DMS79 (cell line): ENCODE measurements around the gene SPEM1.

Experiments used
- DNase-seq: peaks from one replicate; lab custom pipeline; 2025; lab: John Stamatoyannopoulos, UW

SPEM1 gene

DNA sequence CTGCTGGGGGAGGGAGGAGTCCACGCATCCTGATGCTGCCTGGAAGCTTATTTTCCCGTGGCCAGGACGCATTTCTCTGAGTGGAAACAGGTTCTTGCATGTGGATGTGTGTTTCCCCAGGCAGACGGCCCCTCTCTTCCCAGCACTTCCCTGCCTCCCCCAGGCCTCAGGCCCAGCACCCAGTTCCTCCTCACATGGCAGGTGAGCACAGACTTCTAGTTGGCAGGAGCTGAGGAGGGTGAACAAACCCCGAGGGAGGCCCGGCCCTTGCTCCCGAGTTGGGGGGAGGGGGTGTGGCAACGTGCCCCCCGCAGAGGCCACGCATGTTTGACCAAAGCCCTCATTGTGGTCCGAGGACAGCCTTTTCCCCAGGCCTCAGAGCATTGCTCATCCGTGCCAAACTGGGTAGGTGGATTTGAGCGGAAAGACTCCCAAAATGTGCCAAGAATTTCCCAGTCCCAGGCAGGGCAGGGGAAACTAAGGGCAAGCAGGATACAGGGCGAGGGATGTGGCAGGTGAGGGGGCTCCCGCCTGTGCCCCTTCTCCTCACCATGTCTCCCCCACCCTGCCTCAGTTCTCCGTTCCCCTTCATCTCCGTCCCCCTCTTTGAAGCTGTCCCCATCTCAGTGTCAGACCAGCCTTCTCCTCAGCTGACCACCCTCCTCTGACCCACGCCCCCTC is 1.5 kb upstream of the SPEM1 start:
- DNase-seq: no peak

DNA sequence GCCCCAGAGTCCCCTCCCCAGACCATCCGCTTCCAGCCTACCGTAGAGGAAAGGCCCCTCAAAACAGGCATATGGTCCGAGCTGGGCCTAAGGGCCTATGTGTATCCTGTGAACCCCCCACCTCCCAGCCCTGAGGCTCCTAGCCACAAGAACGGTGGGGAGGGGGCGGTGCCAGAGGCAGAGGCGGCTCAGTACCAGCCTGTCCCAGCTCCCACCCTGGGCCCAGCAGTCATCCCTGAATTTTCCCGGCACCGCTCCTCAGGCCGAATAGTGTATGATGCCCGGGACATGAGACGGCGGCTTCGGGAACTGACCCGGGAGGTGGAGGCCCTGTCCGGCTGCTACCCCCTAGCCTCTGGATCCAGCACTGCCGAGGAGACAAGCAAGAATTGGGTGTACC is 1.1 kb downstream of the SPEM1 start:
- no peak for DNase-seq

DNA sequence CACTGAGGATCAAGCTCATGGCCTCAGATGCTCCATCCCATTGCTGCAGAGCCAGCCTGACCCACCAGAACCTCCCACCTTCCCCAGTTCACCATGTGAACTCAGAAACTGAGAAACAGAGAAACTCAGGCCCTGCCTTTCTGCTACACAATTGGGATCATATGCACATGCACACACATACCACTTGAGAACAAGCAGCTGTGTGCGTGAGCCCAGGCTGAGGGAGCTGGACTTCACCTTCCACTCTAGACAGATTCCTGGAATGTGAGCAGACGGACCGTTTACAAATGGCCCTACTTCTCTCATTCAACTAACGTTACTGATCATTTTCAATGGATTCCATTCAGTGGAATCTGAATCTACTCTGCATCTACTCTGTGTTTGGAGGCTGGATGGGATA is 3.6 kb downstream of the SPEM1 start:
- DNase-seq: no peak

DNA sequence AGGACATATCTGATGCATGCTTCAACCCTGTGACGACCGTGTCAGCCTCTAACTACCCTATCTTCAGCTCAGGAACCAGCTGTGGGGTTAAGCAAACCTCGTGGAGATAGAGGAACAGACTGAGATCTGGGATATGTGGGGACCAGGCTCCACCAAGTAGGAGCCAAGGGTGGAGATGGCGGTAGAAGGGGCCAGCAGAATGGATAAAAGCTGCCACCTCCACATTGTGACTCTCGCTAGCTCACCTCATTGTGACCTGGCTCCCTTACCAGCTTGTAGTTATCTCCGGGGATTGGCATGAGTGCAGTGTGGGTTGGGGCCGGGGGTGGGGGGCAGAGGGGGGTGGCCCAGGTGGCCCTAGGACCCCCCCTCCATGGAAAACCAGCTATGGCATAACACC is 5.2 kb downstream of the SPEM1 start, which contains the start of gene SPEM2:
TSS of gene SPEM2 (plus strand) at position 301 of the 400 bp plus-strand sequence. CDS start at position 374, 73 bp downstream.
- no peak for DNase-seq

DNA sequence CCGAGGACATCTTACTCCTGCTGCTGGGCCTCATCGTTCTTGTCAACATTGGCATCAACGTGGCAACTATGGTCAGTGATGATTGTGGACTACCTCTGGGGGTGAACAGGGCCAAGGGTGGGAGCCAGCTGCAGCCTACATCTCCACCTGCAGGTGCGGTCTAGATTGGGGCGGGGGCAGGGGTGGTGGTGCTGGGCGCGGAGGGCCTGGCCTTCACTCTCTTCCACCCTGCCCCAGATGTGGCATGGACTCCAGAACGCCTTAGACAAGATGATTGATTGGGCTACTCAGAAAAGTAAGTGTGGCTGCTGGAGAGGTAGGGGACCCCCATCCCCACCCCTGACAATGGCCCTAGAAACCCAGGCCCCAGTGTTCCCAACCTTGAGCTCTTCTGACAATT is 5.6 kb downstream of the SPEM1 start:
- no peak for DNase-seq

DNA sequence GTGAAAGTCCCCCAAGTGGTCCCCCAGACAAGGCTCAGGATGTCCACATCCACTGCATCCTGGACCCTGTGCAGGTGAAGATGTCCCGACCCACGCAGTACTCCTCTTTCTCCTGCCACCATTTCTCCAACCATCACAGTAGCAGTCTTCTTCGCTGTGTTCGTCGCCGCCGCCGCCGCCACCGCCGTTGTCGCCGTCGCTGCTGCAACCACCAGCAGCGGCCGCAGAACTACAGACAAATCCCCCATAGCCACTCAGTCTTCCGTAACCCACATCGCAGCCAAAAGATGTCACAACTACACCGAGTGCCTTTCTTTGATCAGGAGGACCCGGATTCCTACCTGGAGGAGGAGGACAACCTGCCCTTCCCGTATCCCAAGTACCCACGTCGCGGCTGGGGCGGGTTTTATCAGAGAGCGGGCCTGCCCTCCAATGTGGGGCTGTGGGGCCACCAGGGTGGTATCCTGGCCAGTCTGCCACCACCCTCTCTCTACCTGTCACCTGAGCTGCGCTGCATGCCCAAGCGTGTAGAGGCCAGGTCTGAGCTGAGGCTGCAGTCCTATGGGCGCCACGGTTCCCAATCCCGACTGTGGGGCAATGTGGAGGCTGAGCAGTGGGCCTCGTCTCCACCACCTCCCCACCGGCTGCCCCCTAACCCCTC is 6.2 kb downstream of the SPEM1 start:
- no peak for DNase-seq

DNA sequence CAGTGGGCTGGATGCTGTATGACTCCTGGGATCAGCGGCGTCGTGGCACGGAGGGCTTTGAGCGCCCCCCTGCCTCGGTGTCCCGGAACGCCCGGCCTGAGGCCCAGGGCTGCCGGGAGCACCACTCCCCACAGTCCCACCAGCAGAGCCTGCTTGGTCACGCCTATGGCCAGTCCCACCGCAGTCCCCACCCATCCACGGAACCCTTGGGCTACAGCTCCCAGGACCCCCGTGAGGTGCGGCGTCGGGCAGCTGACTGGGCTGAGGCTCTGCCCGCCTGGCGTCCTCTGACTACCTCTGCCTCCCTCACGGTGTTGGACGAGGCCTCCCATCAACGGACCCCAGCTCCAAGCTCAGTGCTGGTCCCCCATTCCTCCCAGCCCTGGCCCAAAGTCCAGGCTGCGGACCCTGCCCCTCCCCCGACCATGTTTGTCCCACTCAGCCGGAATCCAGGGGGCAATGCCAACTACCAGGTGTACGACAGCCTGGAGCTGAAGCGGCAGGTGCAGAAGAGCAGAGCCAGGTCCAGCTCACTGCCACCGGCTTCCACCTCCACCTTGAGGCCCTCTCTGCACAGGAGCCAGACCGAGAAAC is 6.9 kb downstream of the SPEM1 start:
- no peak for DNase-seq

DNA sequence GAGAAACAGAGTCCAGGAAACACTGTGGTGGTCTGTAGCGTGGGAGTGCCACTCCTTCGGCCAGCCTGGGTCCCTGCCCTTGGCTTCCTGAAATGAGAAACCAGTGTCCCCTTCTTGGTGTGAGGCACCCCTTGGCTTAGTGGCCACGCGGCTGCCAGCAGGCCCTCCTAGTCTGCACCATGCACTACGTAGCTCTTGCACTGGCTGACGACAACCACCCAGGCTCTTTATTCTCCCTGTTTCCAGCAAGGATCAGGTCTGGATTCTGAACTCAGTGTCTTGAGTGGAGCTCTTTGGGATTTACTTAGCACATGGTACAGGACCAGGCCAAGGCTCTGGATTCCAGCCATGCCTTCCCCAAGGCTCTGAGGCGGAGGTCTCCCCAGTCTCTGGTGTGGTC is 7.4 kb downstream of the SPEM1 start:
- no peak for DNase-seq

DNA sequence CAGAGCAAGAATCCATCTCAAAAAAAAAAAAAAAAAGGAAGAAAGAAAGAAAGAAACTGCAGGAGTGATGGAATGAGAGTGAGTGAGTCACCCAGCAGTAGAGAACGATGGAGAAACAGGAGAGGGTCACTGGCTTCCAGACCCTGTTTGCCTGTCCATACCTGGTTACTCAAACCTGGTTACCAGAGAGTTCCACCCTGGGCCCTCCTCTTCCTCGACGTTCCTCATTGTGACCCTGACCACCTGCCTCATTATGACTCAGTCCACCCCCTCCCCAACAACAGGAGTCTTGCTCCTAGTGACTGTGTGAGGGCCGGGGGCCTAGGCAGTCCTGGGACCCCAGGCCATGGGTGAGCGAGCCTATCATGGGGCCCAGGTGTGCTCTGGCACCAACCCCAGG is 8.4 kb downstream of the SPEM1 start, which contains the start of gene SPEM3:
TSS of gene SPEM3 (plus strand) at position 301 of the 400 bp plus-strand sequence. CDS start at position 347, 46 bp downstream.
- no peak for DNase-seq

DNA sequence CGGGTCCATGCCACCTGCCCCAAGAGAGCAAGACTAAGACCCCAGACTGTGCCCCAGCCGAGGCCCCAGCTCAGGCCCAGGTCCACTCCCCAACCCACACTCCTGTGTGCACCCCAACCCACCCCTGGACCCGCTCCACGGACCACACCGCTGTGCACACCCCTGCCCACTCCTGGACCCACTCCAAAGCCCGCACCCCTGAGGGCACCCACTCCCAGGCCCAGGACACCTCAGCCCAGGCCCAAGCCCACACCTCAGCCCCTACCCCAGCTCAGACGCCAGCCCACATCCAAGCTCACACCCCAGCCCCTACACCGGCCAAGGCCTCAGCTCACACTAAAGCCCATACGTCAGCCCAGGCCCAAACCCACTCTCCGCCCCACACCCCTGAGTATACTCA is 9.6 kb downstream of the SPEM1 start:
- no peak for DNase-seq

DNA sequence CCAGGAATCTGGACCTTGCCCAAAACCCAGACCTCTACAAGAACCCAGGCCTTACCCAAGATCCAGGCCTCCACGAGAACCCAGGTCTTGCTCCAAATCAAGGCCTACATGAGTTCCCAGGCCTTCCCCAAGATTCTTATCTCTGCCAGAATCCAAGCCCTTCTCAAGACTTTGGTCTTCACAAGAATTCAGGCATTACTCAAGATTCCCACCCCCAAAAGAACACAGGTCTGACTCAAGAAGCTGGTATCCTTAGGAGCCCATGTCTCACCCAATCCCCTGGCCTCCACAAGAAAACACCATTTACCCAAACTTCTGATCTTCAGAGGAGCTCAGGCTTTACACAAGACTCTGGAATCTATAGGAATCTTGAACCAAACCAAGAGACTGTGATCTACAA is 11.1 kb downstream of the SPEM1 start:
- no peak for DNase-seq

DNA sequence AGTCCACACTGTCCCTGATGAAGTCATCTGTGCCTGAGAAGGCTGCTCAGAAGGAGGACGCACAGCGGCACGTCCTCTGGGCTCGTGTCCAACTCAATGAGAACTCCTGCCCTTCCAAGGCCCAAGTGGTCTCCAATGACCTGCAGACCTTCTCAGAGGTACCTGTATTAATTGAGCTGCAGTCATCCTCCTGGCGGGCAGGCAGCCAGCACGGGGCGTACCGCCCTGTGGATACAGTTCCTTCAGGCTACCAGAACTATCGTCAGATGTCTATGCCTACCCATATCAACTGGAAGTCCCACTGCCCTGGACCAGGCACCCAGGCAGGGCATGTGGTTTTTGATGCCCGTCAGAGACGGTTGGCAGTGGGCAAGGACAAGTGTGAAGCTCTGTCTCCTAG is 12.2 kb downstream of the SPEM1 start:
- no peak for DNase-seq

DNA sequence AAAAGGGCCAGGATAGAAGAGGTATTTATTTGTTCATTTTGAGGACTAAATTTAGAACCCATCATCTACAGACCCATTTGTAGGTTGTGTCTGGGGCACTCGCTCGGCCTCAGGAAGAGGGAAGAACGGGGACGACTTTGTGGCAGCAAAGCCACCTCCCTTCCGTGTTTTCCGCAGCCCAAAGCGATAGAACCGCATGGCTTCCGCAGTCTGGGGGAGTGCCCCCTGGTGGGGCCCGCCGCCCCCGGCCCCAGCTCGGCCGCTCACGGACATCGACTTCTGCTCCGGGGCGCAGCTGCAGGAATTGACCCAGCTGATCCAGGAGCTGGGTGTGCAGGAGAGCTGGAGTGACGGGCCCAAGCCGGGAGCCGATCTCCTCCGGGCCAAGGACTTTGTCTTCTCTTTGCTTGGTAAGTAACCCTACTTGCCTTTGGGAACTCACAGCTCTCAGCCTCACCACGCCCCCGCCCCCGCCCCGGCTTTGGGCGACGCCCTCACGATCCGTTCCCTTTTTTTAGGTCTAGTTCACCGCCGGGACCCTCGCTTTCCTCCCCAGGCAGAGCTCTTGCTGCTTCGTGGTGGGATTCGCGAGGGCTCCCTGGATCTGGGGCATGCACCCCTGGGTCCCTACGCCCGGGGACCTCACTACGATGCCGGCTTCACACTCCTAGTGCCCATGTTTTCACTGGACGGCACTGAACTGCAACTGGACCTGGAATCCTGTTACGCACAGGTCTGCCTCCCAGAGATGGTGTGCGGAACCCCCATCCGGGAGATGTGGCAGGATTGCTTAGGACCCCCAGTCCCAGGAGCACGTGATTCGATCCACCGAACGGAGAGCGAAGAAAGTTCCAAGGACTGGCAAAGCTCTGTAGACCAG is 15.8 kb downstream of the SPEM1 start:
- DNase-seq: no peak

DNA sequence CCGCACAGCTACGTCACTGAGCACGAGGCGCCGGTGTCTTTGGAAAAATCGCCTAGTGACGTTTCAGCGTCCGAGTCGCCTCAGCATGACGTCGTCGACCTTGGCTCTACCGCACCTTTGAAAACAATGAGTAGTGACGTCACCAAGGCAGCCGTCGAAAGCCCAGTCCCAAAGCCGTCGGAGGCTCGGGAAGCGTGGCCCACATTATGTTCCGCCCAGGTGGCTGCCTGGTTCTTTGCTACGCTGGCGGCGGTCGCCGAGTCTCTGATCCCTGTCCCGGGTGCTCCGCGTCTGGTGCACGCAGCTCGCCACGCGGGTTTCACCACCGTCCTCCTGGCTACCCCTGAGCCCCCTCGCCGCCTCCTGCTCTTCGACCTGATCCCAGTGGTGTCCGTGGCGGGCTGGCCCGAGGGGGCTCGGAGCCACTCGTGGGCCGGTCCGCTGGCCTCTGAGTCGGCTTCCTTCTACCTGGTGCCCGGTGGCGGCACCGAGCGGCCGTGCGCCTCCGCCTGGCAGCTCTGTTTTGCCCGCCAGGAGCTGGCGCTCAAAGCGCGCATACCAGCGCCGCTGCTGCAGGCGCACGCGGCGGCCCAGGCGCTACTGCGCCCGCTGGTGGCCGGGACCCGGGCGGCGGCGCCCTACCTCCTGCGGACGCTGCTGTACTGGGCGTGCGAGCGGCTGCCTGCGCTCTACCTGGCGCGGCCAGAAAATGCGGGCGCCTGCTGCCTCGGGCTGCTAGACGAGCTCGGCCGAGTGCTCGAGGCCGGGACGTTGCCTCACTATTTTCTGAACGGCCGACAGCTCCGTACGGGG is 16.6 kb downstream of the SPEM1 start:
- DNase-seq: peak; percentile 54

DNA sequence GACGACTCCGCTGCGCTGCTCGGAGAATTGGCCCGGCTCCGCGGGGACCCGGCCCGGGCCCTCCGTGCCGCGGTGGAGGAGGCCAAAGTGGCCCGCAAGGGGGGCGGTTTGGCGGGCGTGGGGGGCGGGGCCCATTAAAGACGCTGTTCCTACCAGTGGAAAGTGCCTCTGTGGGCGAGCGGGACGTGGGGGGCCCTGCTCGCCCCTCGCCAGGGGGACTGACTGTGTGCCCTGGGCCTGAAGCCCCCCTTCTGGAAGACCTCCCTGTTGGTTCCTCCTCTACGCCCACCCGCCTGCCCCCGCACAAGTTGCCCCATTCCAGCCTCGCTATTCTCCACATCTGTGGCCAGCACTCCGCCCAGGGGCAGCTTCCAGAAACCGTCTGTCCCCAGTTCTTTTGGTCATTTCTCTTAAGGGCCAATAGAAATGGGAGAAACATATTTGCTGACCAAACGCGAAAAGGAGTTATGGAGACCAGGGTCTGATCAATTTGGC is 17.3 kb downstream of the SPEM1 start:
- DNase-seq: no peak

DNA sequence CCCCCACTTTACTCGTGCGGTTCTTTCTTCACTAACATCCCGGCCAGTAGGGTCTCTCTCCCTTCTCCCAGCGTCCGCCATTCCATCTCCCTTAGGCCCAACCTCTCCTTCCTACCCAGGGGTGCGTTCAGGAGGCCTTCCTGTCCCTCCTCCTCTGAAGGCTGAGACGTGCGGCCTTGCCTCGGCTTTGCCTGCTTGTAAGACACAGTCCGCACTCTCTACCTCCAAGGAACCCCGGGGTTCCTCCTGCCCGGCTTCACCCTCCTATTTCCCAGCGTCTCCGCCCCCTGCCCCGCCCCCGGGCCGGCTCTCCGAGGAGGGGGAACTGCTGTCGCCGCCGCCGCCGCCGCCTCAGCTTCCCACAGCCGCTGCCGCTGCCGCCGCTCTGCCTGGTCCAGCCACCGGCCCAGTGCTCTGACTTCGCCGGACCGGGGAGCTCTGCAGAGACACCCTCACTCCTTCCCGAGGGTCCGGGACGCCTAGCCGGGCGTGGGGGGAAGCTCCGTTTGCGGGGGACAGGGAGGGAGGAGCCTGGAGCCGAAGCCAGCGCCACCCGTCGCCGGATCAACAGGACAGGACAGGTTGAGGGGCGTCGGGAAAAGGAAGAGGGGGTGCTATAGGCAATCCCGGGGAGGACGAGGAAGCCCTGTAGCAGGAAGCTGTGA is 18.0 kb downstream of the SPEM1 start:
- no peak for DNase-seq

DNA sequence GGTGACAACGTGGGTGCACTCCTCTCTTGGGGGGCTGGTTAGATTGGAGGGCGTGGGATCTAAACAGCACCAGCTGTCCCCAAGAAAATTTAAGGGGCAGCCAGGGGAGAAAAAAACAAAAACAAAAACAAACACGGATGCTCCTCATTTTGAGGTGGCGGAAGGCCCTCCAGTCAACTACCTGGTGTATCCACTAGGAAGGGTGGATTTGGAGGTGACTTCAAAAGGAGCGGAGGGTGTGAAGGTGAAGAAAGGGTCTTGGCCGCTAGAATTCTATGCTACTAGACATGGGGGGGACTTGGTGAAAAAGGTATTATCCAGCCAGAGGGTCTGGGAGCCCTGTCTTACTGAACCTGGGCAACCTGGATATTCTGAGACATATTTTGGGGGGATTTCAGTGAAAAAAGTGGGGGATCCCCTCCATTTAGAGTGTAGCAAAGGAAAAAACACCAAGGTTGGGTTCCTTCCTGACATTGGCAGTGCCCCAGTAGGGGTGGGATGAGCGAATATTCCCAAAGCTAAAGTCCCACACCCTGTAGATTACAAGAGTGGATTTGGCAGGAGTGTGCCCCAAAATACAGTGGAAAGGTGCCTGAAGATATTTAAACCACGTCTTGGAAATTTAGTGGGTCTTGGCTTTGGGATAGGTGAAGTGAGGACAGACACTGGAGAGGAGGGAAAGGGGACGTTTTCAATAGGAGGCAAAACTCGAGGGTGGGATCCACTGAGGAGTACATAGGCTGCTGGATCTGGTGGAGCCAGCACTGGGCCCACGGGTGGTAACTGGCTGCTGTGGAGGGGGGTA is 18.7 kb downstream of the SPEM1 start:
- DNase-seq: no peak

DNA sequence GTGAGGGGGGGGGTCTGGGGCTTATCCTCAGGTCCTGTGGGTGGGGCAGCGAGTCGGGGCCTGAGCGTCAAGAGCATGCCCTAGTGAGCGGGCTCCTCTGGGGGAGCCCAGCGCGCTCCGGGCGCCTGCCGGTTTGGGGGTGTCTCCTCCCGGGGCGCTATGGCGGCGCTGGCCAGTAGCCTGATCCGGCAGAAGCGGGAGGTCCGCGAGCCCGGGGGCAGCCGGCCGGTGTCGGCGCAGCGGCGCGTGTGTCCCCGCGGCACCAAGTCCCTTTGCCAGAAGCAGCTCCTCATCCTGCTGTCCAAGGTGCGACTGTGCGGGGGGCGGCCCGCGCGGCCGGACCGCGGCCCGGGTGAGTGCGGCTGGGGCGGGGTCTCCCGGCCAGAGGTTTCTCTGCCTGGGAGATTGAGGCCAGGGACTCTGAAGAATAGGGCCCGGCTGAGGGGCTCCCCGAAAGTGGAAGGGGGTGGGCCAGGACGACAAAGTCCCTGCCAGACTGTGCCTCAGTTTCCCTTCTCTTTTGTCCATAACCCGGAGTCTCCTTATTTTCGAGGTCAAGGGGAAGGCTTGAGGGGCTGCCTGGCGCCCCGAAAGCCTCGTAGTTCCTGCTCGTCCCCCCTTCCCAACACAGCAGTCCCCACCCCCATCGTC is 19.5 kb downstream of the SPEM1 start, which contains the start of gene FGF11:
TSS of gene FGF11 (plus strand) at position 51 of the 651 bp plus-strand sequence. CDS start at position 160, 109 bp downstream.
- no peak for DNase-seq
